Smooth muscle cell (in vitro differentiated cells): ENCODE measurements around the gene CSMD2. TPM values are rescaled to one million over a fixed set of nuclear protein-coding genes. Genes with fewer than 3 reads are reported as not detected.

Experiments used
- DNase-seq: peaks from one replicate; lab custom pipeline; 2025; ENCODE audit not compliant: unreplicated experiment; lab: John Stamatoyannopoulos, UW
- H2AFZ ChIP-seq: fragments of 200-600 bp; sonication (generic); 2 replicates; pipeline ENCODE4 v1.6.0; 2016; ENCODE audit warnings: antibody characterized with exemption, low read depth, mild to moderate bottlenecking
- H3F3A ChIP-seq: fragments of 200-600 bp; sonication (generic); 2 replicates; pipeline ENCODE4 v1.6.0; 2017; ENCODE audit warnings: antibody characterized with exemption, low read depth
- H3K27ac ChIP-seq: fragments of 200-600 bp; sonication (generic); 2 replicates; pipeline ENCODE4 v1.5.1; 2016; ENCODE audit warnings: low read depth, mild to moderate bottlenecking
- H3K27me3 ChIP-seq: fragments of 200-600 bp; sonication (generic); 2 replicates; pipeline ENCODE4 v1.6.1; 2016; ENCODE audit warnings: low read depth, mild to moderate bottlenecking
- H3K36me3 ChIP-seq: fragments of 200-600 bp; sonication (generic); 2 replicates; pipeline ENCODE4 v1.5.1; 2016; ENCODE audit warnings: low read depth
- H3K4me1 ChIP-seq: fragments of 200-600 bp; sonication (generic); 2 replicates; pipeline ENCODE4 v1.5.1; 2016; ENCODE audit warnings: low read depth
- H3K4me2 ChIP-seq: fragments of 200-600 bp; sonication (generic); 2 replicates; pipeline ENCODE4 v1.6.0; 2016; ENCODE audit warnings: mild to moderate bottlenecking
- H3K4me3 ChIP-seq: fragments of 200-600 bp; sonication (generic); 2 replicates; pipeline ENCODE4 v1.5.1; 2016; ENCODE audit warnings: mild to moderate bottlenecking
- H3K79me2 ChIP-seq: fragments of 200-600 bp; sonication (generic); 2 replicates; pipeline ENCODE4 v1.6.0; 2016; ENCODE audit warnings: low read depth, mild to moderate bottlenecking
- H3K9ac ChIP-seq: fragments of 200-600 bp; sonication (generic); 2 replicates; pipeline ENCODE4 v1.6.0; 2016; ENCODE audit warnings: low read depth
- H3K9me3 ChIP-seq: fragments of 200-600 bp; sonication (generic); replicated peaks from 2 replicates; pipeline ENCODE4 v1.5.1; 2016; ENCODE audit warnings: low read depth
- H4K20me1 ChIP-seq: fragments of 200-600 bp; sonication (generic); 2 replicates; pipeline ENCODE4 v1.6.0; 2016; ENCODE audit warnings: low read depth
- WGBS: methylation state at CpG from one replicate; pipeline ENCODE4 v1.1.7; 2016; ENCODE audit warnings: low lambda C conversion rate; 5-methylcytosine and 5-hydroxymethylcytosine counted together
- polyA plus RNA-seq: library from polyadenylated mRNA; unstranded; fragments of >200 nt; fragmentation: Nextera tagmentation; extraction: Ambion mirVana; gene quantifications from 2 replicates; pipeline ENCODE4 v1.2.1, GENCODE V29; 2016
- total RNA-seq: library from RNA; depleted of rRNA; stranded (reverse); fragments of >200 nt; gene quantifications from 2 replicates; pipeline ENCODE4 v1.2.3, GENCODE V29; 2014
- TF ChIP-seq, protein P1 (sequence below): fragments of 200-600 bp; sonication (generic); IDR thresholded peaks from 2 replicates; pipeline ENCODE4 v1.5.1; 2017; ENCODE audit warnings: borderline replicate concordance, mild to moderate bottlenecking, antibody characterized with exemption; ENCODE audit not compliant: insufficient read depth, poor library complexity, severe bottlenecking

Gene CSMD2
- total and polyA plus RNA-seq, 2 experiments from 2014 or later = 0.65 to 1.8 TPM

DNA sequence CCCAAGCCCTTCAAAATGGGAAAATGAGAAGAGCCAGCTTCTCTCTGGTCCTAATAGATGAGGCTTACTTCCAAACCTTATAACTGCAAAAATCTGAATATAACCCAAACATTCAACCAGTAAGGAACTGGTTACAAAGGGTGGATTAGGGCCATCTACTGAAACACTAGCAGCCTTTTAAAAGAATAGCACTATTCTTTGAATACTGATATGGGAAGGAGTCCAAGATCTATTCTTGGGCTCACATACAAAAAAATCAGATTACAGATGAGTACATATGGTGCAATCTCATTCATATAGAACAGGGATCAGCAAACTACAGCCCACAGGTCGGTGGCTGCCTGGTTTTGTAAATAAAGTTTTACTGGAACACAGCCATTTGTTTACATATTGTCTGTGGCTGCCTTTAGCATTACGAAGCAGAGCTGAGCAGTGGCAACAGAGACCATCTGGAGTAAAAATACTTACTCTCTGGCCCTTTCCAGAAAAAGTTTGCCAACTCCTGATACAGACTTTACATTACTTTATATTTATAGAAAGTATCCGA, 524.8 kb downstream of the CSMD2 start:
- Histone ChIP-seq H3F3A (no peaks in the 10 kb centered on the region), H3K4me3 (no peak overlapping the region), H3K9me3 (no peaks in the 10 kb centered on the region), H3K4me2 (no peak overlapping the region), H3K79me2 (no peaks in the 10 kb centered on the region), H3K4me1 (no peaks in the 10 kb centered on the region), H4K20me1 (no peaks in the 10 kb centered on the region), H3K9ac (no peak overlapping the region), H3K36me3 (no peaks in the 10 kb centered on the region), H3K27ac (no peak overlapping the region), H3K27me3 (peaks cover 5% of the 10 kb centered on the region), H2AFZ (no peak overlapping the region)
- DNase-seq = no peak
- WGBS = 42% methylated on average over 3 of the region's 3 CpGs
- TF ChIP-seq, protein P1, sequence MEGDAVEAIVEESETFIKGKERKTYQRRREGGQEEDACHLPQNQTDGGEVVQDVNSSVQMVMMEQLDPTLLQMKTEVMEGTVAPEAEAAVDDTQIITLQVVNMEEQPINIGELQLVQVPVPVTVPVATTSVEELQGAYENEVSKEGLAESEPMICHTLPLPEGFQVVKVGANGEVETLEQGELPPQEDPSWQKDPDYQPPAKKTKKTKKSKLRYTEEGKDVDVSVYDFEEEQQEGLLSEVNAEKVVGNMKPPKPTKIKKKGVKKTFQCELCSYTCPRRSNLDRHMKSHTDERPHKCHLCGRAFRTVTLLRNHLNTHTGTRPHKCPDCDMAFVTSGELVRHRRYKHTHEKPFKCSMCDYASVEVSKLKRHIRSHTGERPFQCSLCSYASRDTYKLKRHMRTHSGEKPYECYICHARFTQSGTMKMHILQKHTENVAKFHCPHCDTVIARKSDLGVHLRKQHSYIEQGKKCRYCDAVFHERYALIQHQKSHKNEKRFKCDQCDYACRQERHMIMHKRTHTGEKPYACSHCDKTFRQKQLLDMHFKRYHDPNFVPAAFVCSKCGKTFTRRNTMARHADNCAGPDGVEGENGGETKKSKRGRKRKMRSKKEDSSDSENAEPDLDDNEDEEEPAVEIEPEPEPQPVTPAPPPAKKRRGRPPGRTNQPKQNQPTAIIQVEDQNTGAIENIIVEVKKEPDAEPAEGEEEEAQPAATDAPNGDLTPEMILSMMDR = no peak

DNA sequence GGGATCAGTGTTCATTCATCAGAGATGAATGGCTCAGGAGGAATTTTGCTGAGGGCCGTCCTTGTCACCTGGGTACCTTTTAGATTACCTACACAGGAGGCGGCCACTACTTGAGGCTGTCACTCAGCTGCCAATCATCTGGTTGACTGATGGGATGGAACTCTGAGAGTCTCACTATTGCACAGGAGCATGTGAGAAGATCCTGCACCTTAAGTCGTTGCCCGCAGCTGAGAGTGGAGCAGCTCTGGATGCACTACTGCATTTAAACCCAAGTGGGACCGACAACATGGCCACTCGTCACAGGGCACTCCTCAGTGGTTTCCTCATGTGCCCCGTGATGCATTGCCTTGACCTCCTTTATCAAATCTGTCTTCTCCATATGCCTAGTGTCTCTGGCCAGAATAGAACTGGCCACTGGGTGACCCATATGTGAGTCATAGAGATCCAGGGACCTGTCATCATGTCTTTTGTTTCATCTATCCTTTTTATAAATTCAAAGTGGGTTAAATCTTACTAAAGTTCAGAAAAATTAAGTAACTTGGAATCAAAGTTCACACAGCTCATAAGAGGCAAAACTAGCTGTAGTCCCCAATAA, 527.1 kb downstream of the CSMD2 start:
- Histone ChIP-seq H3K27ac (no peak overlapping the region), H3K79me2 (no peaks in the 10 kb centered on the region), H3F3A (no peaks in the 10 kb centered on the region), H3K4me2 (no peak overlapping the region), H3K9me3 (no peaks in the 10 kb centered on the region), H3K27me3 (peaks cover 19% of the 10 kb centered on the region), H4K20me1 (no peaks in the 10 kb centered on the region), H2AFZ (no peak overlapping the region), H3K4me3 (no peak overlapping the region), H3K4me1 (no peaks in the 10 kb centered on the region), H3K36me3 (no peaks in the 10 kb centered on the region), H3K9ac (no peak overlapping the region)
- TF ChIP-seq, protein P1 = no peak
- WGBS = 90% methylated on average over 7 of the region's 7 CpGs
- no peak for DNase-seq

DNA sequence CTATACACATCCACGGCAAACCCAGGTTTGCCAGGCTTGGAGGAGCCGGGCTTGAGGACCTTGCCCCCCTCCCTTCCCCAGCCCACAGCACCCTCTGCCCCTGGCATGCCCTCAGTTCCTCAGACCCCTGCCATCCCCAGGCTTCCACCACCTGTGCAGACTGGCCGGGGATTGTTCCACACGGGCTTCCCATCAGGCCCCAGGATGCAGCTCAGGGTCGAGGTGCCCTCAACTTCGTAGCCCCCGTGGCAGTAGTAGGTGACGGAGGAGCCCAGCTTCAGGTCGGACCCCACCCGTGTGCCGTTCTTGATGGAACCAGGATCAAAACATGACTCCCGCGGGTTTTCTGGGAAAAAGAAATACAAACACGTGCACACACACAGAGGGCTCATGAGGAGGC, 528.8 kb downstream of the CSMD2 start:
- Histone ChIP-seq H3K9ac (no peak overlapping the region), H2AFZ (no peak overlapping the region), H3K79me2 (no peaks in the 10 kb centered on the region), H3K4me2 (no peak overlapping the region), H4K20me1 (no peaks in the 10 kb centered on the region), H3K9me3 (no peaks in the 10 kb centered on the region), H3K27ac (no peak overlapping the region), H3K4me3 (no peak overlapping the region), H3K4me1 (no peaks in the 10 kb centered on the region), H3K27me3 (peaks cover 21% of the 10 kb centered on the region), H3F3A (no peaks in the 10 kb centered on the region), H3K36me3 (no peaks in the 10 kb centered on the region)
- TF ChIP-seq, protein P1 = no peak
- no peak for DNase-seq
- 90% methylated on average over 14 of the region's 14 CpGs for WGBS
